Midbrain (tissue), 1 donor: ENCODE measurements around the gene DNAH6.
"Not testable (repeated sequence)": the region's sequence is repeated elsewhere in the genome, so short reads cannot be mapped to it uniquely, and the experiment has no call there.

Experiments used
- DNase-seq: peaks from one replicate; lab custom pipeline; 2025; lab: John Stamatoyannopoulos, UW

DNAH6 gene

DNA sequence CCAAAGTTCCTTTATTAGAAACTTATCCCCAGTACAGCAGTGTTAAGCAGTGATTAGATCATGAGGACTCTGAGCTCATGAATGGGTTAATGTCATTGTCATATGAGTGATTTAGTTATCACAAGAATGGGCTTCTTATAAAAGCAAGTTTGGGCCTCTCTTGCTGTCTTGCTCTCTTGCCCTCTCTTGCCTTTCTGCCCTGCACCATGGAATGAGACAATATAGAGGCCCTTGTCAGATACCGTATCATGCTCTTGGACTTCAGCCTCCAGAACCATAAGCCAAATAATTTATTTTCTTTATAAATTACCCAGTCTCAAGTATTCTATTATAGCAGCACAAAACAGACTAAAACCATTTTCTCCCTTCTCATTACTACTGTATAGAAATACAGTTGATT, 238.8 kb downstream of the DNAH6 start:
- no peak for DNase-seq

DNA sequence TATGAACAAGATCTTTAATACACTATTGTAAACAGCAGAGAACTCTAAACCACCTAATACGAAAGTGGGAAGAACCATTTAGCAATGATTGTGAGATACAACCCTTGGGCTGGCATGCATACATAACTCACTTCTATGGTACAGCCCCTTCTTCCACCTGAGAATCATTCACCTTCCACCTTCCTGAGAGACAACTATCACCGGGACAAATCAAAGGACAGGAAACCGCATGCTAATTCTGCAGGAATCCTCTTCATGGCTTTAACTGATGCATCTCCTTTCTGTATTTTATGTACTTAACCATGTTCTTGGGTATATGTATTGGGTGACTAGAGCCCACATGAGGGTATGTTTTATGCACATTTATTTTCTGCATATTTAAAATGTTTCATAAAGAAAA, 241.3 kb downstream of the DNAH6 start:
- DNase-seq = no peak

DNA sequence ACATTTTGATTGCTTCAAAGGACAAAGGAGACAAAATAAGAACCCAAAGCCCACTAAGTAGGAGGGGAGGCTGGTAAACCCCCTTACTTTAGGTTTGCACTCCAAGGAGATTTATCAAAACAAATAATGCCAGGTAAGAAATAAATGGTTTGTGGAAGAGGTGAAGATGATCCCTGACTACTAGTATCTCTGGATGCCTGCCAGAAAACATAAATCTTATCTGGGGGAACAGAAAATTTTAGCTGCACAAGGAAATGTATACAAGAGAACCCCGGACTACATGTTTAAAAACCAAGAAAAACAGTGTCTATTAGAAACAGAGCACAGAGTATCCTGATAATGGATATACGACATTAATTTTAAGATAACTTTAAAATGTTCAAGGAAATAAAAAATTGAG, 250.5 kb downstream of the DNAH6 start:
- DNase-seq = no peak

DNA sequence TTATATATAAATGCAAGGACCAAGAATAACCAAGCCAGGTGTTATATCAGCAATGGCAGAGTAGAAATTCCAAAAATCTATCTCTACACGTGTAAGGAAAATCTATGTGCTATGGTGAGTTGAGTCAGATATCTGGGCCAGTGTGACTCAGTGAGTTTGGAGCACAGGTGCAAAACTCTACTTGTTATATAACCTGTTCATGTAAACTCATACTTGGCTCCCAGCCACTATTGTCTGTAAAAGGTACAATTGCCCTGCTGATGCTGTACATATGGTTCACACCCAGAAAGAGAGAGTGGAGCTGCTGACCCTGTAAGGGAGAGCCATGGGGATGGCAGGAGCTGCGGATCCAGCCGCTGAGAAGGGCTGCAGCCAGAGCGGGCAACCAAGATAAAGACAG, 252.5 kb downstream of the DNAH6 start:
- DNase-seq = no peak

DNA sequence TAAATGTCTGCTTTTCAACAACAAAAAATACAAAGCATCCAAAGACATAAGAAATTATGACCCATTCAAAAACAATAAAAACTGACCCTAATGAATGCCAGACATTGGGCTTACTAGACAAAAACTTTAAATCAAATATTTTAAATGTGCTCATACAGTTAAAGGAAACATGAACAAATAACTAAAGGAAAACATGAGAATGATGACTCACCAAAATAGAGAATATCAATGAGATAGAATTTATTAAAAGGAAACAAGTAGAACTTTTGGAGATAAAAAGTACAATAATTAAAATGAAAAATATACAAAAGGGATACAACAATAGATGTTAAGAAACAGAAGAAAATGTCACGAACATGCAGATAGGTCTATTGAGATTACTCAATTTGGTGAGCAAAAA, 254.0 kb downstream of the DNAH6 start:
- DNase-seq = no peak

DNA sequence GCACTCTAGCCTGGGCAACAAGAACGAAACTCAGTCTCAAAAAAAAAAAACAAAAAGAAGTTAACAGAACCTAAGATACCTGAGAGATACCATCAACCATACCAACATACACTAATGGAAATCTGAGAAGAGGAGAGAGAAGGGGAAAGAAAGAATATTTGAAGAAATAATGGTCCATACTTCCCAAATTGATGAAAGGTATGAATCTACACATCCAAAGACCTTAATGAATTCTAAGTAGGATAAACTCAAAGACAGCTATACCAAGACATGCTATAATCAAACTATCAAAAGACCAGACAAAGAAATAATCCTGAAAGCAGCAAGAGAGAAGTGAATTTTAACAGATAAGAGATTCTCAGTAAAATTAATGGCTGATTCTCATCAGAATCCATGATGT, 255.0 kb downstream of the DNAH6 start:
- DNase-seq = no peak

DNA sequence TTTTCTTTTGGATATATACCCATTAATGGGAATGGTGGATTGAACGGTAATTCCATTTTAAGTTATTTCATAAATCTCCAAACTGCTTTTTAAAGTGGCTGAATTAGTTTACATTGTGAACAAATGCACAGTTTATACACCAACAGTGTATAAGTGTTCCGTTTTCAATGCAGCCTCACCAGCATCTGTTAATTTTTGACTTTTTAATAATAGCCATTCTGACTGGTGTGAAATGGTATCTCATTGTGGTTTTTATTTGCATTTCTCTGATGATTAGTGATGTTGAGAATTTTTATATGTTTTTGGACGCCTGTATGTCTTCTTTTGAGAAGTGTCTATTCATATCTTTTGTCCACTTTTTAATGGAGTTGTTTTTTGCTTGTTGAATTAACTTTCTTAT, 257.3 kb downstream of the DNAH6 start:
- not testable (repeated sequence) for DNase-seq

DNA sequence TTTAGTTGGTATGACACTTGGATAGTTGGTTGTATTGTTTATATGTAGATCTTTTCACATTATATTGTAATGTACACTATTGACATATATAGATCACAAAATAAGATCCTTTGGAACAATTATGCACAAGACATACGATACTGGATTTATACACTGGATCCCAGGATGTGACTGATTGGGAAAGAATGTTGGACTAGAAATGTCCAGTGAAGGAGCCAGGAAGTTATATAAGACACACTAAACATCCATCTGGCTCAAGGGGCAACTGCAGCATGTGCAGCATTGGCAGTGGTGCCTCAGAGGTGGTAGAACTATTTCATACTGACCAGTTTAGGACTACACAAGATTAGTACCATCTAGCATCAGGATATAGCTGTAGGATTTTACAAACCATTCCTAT, 259.7 kb downstream of the DNAH6 start:
- no peak for DNase-seq

DNA sequence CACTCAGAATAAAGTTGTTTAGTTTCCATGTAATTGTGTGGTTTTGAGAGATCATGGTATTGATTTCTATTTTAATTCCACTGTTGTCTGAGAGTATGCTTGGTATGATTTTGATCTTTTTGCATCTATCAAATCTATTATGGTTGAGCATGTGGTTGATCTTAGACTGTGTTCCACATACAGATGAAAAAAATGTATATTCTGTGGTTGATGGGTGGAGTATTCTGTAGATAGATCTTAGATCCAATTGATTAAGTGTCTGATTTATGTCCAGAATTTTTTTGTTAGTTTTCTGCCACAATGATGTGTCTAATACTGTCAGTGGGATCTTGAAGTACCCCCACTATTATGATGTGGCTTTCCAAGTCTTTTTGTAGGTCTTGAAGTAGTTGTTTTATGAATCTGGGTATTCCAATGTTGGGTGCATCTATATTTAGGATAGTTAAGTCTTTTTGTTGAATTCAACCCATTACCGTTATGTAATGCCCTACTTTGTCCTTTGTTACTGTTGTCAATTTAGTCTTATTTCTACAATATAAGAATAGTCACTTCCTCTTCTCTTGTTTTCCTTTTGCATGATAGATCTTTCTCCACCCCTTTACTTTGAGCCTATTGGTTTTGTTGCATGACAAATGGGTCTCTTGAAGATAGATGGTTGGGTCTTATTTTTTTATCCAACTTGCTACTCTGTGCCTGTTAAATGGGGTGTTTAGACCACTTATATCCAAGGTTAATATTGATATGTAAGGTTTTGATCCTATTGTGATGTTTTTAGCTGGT, 262.8 kb downstream of the DNAH6 start:
- no peak for DNase-seq

DNA sequence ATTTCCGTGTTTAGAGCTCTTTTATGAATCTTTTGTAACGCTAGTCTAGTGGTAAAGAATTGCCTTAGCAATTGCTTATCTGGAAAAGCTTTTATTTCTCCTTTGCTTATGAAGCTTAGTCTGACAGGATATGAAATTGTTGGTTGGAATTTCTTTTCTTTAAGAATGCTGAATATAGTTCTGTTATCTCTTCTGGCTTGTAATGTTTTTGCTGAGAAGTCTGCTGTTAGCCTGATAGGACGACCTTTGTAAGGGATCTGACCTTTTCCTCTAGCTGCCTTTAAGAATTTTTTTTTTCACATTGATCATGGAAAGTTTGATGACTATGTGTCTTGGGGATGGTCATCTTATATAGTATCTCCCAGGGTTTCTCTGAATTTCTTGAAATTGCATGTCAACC, 263.5 kb downstream of the DNAH6 start:
- no peak for DNase-seq

DNA sequence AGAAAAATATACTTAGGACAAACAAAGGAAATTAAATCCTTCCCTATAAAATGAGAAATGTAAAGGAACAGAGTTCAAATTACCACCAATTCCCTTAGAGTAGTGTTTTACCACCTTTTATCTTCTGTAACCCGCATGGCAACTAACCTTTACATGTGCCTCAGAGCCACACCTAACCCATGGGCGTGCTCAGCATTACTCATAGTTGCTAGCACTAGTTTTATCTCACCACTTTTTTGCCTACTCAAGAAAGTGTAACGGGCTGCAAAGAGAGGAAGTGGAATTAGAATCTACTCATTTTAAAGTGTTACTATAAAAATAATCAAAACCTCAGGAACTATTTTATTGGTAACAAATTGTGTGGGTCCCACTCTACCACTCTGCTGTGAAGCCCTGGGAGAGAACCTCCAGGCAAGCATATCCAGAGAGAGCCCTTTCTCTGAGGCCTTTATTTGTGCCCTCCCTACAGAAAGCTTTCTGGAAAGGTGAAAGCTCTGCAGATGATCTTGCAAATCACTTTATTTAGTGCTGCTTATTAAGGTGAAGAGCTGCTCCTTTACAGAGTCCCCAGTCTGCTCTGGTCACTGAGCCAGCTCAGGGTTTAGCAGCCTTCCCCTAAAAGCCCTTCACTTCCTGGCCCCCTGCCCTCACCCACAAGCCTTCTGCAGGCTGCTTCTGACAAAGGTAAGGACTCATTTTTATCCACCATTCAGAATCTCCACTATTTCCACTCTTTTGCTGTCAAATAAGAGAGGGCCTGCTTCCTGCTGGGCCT, 265.8 kb downstream of the DNAH6 start:
- no peak for DNase-seq

DNA sequence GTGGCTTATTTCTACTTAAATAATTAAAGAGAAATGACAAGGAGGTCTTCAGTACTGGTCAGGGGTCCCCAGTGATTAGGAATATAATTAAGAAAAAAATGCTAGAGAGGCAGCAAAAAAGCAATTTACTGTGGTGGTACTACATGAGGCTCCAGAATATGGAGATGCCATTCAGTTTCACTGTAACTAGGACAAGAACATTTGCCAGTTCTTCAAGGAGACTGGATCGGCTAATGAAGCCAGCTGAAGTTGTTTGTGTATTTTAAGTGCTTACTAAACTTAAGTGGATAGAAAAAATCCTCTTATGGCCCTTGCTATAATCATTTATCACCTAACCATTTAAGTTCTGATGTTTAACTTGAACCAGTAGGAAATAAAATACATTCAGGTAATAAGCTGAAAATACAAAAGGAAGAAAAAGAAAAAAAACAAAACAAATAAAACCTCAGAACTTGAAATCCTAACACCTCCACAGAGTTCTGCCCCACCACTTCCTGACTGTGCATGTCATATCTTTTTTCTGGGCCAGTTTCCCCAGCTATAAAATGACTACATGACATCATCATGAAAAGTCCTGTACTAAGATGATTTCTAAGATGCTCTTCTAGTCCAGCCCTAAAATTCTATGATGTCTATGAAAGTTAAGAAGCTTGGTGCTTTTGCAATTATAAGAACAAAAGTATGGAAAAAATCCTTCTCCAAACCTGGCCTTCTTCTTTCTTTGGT, 266.6 kb downstream of the DNAH6 start:
- no peak for DNase-seq

DNA sequence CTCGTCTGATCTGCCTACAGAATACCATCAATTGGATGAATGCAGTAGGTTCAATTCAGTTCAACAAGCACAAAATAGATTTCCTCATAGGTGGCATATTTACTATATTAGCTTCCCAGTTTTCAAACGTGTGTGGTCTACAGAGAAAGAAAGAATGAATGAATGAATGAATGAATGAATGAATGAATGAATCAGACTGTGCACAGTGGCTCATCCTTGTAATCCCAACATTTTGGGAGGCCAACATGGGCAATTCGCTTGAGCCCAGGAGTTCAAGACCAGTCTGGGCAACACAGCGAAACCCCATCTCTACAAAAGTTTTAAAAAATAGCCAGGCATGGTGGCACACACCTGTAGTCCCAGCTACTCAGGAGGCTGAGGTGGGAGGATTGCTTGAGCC, 269.7 kb downstream of the DNAH6 start:
- no peak for DNase-seq

DNA sequence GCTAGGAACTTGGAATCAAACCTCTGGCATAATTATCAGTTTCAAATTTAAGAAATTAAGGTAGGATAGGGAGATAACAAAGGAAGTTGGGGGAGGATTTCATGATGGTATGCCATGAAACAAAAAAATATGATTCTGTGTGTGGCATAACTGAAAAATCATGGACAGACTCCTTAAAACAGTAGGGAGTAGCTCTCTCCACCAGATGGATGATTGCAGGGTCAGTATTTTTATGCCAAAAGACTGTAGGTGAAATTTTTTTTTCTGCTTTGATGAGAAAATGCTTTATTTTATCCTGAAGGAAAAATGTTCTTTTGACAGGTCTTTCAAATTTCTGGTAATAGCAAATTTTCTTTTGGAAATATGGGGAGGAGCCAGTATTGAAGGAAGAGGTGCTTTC, 270.3 kb downstream of the DNAH6 start:
- DNase-seq = no peak

DNA sequence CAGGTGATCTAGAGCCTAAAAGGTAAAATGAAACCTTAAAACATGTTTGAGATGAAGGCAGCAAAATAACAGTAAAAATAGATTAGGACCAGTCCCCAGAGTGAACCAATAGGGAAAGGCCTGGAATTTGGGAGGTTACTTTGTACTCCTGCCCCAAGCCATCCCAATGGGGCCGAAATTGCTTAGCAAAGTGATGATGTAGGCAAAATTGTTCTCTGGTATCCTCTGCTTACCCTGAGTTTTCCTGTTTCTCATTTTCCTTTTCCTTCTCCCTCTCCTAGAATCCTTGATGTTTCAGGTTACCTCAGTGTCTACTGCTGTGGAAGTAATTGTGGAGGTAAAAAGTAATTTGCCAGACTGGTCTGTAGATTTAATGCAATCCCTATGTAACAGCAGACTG, 271.7 kb downstream of the DNAH6 start:
- DNase-seq = no peak

DNA sequence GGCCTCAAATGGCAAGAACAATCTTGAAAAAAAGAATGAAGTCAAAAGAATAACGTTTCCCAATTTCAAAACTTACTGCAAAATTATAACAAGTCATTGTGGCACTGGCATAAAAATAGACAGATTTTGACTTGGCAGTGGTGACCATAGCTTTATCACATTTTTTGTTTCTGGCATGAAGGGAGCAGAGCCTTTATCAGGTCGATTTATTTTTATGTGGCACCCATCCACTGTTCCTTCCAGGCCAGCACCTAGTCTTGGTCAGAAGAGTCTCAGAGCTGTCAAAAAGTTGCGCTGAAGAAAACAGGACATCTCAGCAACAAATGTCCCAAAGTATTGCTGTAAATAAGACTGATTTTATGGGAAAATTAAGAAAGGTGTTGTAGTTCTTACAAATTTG, 272.2 kb downstream of the DNAH6 start:
- no peak for DNase-seq

DNA sequence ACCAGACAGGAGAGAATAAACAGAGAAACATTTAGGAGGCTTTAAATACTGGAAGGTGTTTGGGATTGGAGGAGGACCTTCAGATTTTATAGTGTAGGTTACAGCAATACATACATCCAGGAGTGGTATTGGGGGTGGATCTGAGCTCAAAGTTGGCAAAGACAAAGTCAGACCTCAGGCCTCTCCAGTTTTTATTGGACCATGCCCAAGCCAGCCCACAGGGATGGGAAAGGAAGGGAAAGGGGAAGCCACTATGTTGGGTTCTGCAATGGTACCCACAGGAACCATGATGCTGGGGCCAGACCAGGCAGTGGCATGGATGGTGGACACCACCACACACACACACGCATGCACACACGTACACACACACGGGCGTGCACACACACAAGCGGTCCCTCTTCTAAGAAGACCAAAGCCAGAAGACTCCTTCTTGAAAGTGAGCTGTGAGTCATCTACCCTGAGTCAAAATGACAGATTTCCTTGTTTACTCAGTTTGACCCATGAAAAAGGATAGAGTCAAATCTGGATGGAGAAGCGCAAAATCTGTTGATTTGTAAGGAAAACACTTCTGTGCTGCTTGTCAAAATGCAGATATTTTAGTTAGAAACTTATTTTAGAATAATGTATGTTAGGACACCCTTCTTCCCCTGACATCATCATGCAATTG, 276.7 kb downstream of the DNAH6 start:
- DNase-seq = no peak

DNA sequence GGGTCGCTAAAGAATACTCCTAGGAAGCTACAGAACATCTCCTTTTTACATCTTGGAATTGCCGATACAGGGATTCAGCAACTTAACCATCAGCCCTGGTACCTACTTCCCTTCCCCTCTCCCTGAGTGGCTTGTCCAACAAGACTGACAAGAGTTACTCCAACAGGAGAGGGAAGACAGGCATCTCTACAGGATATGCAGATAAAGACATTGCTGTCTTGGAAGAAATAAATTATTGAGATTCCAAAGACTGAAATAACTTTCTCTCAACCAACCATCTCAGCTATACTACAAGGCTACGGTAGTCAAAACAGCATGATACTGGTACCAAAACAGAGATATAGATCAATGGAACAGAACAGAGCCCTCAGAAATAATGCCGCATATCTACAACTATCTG, 277.3 kb downstream of the DNAH6 start:
- DNase-seq = no peak

DNA sequence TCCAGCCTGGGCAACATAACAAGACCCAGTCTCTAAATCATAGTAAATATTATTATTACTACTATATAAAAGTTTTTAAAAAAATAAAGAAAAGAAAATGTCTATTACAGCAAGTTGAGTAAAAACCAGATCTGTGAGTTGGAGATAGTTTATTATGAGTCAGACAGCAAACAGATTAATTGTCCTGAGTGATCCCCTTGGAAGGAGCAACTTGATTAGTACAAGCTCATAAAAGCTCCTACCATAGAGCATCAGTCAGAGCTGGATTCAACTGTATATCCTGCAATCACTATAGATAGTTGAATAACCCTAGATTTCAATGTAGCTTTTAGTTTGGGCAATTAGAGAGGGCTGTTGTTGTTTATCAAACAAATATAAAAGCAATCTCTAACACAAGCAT, 280.5 kb downstream of the DNAH6 start:
- DNase-seq = no peak

DNA sequence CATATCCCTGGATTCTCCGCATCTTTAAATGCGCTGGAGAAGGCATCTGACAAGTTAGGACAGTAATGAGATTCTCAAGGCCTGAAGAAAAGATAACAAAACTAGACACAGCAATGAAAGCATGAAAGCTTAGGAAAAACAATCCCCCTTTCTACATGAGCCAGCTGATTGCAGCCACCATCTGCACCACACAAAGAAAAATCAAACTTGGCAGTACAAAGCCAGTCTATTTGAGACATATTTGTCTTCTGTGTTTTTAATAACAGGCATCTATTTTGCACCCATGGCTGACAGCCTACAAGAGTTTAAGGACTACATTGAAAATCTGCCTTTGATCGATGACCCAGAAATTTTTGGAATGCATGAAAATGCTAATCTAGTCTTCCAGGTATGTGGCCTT, 281.0 kb downstream of the DNAH6 start:
- DNase-seq = no peak

DNA sequence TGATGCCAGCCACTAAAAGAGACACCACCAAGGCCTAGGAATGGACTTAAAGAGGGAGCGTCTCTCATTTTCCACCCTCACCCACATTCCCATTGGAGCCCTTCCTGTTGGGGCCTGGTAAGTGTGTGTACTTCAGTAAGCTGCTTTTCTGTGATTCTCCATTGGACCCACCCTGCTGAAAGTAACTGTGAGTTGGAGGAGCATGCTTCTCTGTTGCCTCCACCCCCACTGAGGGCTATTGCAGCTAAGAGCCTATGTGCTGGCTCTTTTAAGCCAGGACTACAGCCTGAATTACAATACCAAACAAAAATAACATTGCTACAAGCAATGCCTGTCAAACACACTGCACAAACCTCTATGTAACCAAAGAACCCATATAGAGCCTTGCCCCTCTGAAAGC, 283.5 kb downstream of the DNAH6 start:
- no peak for DNase-seq

DNA sequence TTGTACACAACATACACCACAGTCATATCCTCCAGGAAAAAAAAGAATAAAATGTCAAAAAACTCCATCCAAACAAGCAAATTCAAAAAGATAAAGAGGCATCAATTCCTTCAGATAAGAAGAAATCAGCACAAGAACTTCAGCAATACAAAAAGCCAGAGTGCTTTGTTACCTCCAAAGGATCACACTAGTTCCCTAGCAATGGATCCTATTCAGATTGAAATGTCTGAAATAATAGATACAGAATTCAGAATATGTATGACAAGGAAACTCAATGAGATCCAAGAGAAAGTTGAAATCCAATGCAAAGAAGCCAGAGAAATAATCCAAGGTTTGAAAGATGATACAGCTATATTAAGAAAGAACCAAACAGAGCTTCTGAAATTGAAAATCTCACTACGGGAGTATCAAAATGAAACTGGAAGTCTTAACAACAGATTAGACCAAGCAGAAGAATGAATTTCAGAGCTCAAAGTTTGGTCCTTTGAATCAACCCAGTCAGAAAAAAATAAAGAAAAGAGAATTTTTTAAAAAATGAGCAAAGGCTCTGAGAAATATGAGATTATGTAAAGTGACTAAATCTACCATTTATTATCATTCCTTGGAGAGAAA, 284.0 kb downstream of the DNAH6 start:
- DNase-seq = no peak
